ENCODE results near the gene EIF4E3.

EIF4E3 gene

DNA sequence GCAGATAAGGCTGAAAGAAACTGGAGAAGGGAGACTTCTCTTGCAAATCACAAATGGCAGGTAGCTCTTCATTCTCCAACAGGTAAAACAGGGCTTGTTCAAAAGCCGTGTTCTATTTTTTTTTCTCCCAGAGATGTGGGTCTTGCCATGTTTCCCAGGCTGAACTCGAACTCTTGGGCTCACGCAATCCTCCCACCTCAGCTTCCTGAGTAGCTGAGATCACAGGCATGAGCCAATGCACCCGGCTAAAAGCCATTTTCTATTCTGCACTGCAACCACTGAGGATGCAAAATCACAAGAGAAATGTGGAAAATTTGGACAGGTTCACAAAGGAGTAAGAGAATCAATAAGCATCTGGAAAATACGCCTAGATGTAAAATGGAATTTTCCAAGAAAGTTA is 19.5 kb downstream of the EIF4E3 start:
- DNase-seq, result no peak
- TF ChIP-seq, protein P1, sequence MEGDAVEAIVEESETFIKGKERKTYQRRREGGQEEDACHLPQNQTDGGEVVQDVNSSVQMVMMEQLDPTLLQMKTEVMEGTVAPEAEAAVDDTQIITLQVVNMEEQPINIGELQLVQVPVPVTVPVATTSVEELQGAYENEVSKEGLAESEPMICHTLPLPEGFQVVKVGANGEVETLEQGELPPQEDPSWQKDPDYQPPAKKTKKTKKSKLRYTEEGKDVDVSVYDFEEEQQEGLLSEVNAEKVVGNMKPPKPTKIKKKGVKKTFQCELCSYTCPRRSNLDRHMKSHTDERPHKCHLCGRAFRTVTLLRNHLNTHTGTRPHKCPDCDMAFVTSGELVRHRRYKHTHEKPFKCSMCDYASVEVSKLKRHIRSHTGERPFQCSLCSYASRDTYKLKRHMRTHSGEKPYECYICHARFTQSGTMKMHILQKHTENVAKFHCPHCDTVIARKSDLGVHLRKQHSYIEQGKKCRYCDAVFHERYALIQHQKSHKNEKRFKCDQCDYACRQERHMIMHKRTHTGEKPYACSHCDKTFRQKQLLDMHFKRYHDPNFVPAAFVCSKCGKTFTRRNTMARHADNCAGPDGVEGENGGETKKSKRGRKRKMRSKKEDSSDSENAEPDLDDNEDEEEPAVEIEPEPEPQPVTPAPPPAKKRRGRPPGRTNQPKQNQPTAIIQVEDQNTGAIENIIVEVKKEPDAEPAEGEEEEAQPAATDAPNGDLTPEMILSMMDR (IDR thresholded peaks at IDR 0.05; ENCODE audit: low read depth, low read length), result no peak
- Histone ChIP-seq H3K4me3 (ENCODE audit: low read depth, low read length) (no peak overlapping the region), H3K27me3 (ENCODE audit: insufficient read depth, low read depth, severe bottlenecking) (no peaks in the 10 kb centered on the region), H3K36me3 (no peaks in the 10 kb centered on the region), H3K9me3 (ENCODE audit: severe bottlenecking) (no peaks in the 10 kb centered on the region), H3K27ac (no peak overlapping the region)

DNA sequence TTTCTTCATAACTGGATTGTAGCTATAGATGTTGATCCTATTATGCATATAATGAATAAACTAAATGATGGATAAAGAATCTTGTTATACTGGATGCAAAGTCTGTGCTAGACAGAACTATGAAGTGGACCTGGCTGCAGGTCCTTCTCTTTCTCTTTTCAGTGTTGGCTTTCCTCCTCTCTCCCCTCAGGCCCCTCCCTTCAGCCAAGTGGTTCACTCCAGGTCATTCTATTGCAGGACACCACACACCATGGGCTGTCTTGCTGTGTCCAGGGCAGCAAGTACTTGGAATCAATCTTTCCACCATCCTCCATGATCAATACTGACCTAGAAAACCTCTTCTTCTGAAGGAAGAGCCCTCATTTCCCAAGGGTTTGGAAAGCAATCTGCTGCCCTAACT is 20.3 kb downstream of the EIF4E3 start:
- Histone ChIP-seq H3K4me3 (ENCODE audit: low read depth, low read length) (no peak overlapping the region), H3K36me3 (no peaks in the 10 kb centered on the region), H3K27ac (no peak overlapping the region), H3K9me3 (ENCODE audit: severe bottlenecking) (no peaks in the 10 kb centered on the region), H3K27me3 (ENCODE audit: insufficient read depth, low read depth, severe bottlenecking) (no peaks in the 10 kb centered on the region)
- DNase-seq, result no peak
- TF ChIP-seq, protein P1 (IDR thresholded peaks at IDR 0.05; ENCODE audit: low read depth, low read length), result no peak

DNA sequence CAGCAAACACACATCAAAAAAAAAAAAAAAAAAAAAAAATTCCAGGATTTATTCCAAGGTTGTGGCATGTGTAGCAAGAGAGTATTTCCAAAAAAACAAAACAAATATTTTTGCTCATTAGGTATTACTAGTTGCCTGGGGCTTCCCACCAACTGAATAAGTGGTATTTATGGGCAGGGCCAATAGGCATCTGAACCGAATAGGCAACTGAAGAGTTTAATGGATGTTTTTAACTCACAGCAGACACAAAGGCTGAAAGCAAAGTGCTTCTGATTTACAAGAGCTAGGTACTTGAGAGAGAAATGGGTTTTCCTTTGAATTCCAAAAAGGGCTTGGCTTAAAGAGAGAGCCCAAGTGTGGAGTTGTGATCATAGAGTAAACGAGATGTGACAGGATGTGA is 21.4 kb downstream of the EIF4E3 start:
- no peaks in the 10 kb centered on the region for H3K27me3 ChIP-seq (ENCODE audit: insufficient read depth, low read depth, severe bottlenecking)
- no peaks in the 10 kb centered on the region for H3K36me3 ChIP-seq
- no peak for DNase-seq
- H3K27ac ChIP-seq, result no peak overlapping the region
- TF ChIP-seq, protein P1 (IDR thresholded peaks at IDR 0.05; ENCODE audit: low read depth, low read length), result no peak
- H3K4me3 ChIP-seq (ENCODE audit: low read depth, low read length), result no peak overlapping the region
- H3K9me3 ChIP-seq (ENCODE audit: severe bottlenecking), result no peaks in the 10 kb centered on the region

DNA sequence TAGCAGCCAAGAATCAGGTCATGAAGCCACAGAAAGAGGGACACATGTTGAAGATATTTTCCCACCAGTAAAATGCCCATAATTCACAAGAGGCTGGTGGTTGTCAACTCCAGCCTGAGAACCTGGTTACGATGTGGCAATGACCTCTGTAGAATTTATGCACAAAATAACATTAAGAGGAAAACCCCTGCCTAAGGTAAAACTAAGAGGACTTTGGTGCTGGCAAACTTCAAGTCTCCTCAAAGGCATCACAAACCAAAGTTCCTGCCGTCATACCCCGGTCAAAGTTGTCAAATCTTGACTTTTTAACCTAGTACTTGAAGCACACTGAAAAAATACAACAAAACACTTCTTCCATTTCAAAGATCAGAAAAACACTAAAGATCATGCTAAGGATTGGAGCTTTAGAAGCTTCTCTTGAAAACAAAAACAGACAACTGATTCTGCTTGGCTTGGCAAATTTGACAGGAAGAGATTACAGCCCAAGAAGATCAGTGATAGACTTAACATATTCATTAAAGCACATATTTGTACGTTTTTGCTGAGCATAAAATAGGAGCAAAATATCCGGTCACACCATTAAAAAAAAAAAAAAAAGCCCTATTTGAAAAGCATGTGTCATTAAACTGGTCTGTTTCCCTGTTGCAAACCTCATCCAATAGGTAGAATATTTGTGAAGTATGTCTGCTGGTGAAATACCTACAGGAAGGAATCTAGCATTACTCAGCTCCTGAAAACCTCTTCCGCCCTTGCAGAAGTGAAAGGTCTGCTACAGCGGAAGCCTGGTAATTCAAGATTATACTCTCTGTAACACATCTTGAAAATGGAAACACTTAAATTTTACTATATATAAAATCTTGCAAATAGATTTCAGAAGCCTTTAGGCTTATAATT is 22.8 kb downstream of the EIF4E3 start:
- TF ChIP-seq, protein P1 (IDR thresholded peaks at IDR 0.05; ENCODE audit: low read depth, low read length), result no peak
- no peaks in the 10 kb centered on the region for H3K36me3 ChIP-seq
- no peak overlapping the region for H3K27ac ChIP-seq
- H3K27me3 ChIP-seq (ENCODE audit: insufficient read depth, low read depth, severe bottlenecking), result no peaks in the 10 kb centered on the region
- no peak for DNase-seq
- H3K9me3 ChIP-seq (ENCODE audit: severe bottlenecking), result no peaks in the 10 kb centered on the region
- H3K4me3 ChIP-seq (ENCODE audit: low read depth, low read length), result no peak overlapping the region

DNA sequence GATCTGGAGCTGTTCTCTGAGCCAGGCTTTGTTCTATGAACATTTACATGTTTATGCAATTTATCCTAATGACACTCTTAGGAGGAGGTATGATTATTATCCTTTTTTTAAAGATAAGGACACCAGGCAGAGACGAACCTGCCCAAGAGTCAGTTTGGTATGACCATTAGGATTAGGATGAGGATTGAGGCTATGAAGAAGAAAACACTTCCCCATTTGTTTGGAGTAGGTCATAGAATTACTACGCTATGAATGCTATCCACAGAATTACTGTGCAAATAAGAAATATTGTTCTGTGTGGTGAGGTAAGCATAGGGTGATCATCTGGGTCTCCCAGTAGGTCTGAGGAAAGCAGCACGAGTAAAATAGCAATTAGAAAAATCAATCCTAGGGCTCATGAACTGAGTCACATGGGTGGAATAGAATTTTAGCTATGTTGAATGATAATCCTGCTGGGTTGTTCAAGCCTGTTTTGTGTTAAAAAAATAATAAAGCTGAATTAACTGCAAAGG is 23.9 kb downstream of the EIF4E3 start:
- Histone ChIP-seq H3K36me3 (no peaks in the 10 kb centered on the region), H3K27me3 (ENCODE audit: insufficient read depth, low read depth, severe bottlenecking) (no peaks in the 10 kb centered on the region), H3K4me3 (ENCODE audit: low read depth, low read length) (no peak overlapping the region), H3K27ac (no peak overlapping the region), H3K9me3 (ENCODE audit: severe bottlenecking) (no peaks in the 10 kb centered on the region)
- DNase-seq, result no peak
- TF ChIP-seq, protein P1 (IDR thresholded peaks at IDR 0.05; ENCODE audit: low read depth, low read length), result no peak

Data from WERI-Rb-1 (cell line).